GM13977 (cell line): ENCODE results near the gene SHB.
"Not testable (repeated sequence)": the region's sequence is repeated elsewhere in the genome, so short reads cannot be mapped to it uniquely, and the experiment has no call there.

ENCODE experiments used
- DNase-seq: peaks from one replicate; pipeline ENCODE4 v3.0.0; 2012; ENCODE audit warnings: low spot score
- CTCF ChIP-seq: IDR thresholded peaks from 2 replicates; pipeline ENCODE4 v1.5.1; 2012; ENCODE audit warnings: mild to moderate bottlenecking, control low read depth; ENCODE audit not compliant: insufficient read depth; ENCODE audit errors: extremely low read depth, missing control alignments
- in situ Hi-C: fragments of 300-500 bp; cut with MboI; formaldehyde crosslinking; loops from one replicate; pipeline ENCODE4 v1.12.0; 2022; ENCODE audit warnings: low sequenced_read_pairs, low pct_unique_long_range_greater_than_20kb, mixed read lengths, inconsistent platforms; ENCODE audit not compliant: unreplicated experiment

Gene SHB

GRCh38 chr9:37902796-37903646, 166.0 kb downstream of the SHB start:
- TF ChIP-seq CTCF: no peak
- in situ Hi-C loops: no loop called here
- peak; percentile 50 for DNase-seq

- no peak for TF ChIP-seq CTCF
- no peak for DNase-seq
- in situ Hi-C loops: no loop called here
Observed at GRCh38 chr9:37902131-37902530, 166.9 kb downstream of the SHB start.

- in situ Hi-C loops: no loop called here
- no peak for DNase-seq
- TF ChIP-seq CTCF: no peak
Observed at GRCh38 chr9:37899041-37899440, 170.0 kb downstream of the SHB start.

GRCh38 chr9:37897665-37898064, 171.4 kb downstream of the SHB start:
- no peak for TF ChIP-seq CTCF
- peak; percentile 2 for DNase-seq
- in situ Hi-C loops: no loop called here

GRCh38 chr9:37892063-37892462, 177.0 kb downstream of the SHB start:
- peak; percentile 4 for DNase-seq
- TF ChIP-seq CTCF: no peak
- in situ Hi-C loops: no loop called here

GRCh38 chr9:37891042-37891441, 178.0 kb downstream of the SHB start:
- in situ Hi-C loops: not testable (repeated sequence)
- peak; percentile 2 for DNase-seq

- in situ Hi-C loops: no loop called here
- peak; percentile 6 for DNase-seq
- TF ChIP-seq CTCF: no peak
Observed at GRCh38 chr9:37889536-37889935, 179.5 kb downstream of the SHB start.

GRCh38 chr9:37887977-37888583, 180.9 kb downstream of the SHB start:
- in situ Hi-C loops, DNase-seq: not testable (repeated sequence)
